ENCODE results near the gene PCDH1.

PCDH1 gene

DNA sequence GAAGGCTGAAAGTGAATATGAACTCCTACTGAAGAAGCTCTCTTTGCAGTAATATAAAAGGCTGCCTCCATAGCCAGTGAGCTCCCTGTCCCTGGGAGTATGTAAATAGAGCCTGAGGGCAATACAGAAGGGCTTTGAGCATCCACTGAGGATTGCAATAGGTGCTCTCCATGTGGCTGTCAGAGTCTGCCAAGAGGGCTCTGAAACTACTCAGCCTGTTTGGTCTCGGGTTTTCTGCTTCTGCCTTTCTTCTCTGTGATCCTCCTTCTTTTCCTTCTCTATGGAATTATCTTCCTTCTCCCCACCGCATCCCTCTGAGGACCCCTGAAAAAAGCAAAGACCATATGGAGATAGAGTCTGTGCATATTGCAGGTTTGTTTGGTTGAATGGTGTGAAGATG, 69.4 kb downstream of the PCDH1 start:
- DNase-seq (ENCODE audit: low read depth), result no peak

DNA sequence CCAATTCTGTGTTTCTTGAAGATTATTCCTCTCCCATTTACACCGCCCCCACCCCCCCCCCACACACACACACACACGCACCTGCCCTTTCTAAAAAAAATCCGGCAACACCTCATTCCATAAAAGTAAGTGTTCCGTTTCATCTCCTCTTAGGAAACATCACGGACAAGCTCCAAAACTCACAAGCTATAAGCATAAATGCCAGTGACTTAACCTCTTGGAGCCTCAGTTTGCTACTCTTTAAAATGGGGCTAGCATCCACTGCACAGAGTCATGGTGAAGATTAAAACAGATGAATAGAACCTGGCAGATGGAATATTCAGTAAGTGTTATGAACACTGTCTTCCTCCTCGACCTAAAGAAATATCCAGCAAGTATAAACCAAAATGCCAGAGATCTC, 70.5 kb downstream of the PCDH1 start:
- DNase-seq (ENCODE audit: low read depth), result no peak

DNA sequence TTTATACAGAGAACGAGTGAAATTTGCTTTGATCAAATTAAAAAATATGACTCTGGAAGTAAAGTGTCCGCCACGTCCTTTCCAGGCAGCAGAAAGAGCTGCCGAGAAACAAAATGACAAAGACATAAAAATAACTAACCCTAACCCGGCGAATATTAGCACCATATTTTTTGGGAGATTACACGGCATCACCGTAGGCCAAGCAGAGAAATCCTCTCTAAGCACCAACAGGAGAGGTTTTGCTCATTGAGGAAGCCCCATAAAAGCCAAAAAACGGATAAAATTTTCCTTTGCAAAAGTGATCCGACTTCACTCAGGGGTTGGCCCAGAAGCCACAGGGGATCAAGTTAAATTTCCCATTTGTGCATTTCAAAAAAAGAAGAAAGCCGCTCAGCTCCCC, 70.9 kb downstream of the PCDH1 start:
- DNase-seq (ENCODE audit: low read depth), result no peak

DNA sequence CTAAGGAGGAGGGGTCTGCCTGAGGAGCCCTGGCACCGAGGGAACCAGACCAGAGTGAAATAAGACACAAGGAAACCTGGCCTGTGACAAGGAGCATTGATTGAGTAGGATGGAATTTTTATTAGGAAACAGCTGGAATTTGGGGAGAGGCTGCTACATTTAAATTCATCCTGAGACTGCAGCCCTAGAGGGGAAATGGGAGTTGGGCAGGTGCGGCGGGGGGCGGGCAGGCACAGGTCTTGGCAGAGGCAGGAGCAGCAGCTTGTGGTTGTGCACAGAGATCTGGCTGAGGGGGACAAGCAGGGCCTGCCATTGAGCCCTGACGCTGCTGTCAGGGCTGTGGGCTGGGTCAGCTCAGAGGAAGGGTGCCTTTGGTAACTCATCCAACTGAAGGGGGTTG, 71.6 kb downstream of the PCDH1 start:
- DNase-seq (ENCODE audit: low read depth), result no peak

DNA sequence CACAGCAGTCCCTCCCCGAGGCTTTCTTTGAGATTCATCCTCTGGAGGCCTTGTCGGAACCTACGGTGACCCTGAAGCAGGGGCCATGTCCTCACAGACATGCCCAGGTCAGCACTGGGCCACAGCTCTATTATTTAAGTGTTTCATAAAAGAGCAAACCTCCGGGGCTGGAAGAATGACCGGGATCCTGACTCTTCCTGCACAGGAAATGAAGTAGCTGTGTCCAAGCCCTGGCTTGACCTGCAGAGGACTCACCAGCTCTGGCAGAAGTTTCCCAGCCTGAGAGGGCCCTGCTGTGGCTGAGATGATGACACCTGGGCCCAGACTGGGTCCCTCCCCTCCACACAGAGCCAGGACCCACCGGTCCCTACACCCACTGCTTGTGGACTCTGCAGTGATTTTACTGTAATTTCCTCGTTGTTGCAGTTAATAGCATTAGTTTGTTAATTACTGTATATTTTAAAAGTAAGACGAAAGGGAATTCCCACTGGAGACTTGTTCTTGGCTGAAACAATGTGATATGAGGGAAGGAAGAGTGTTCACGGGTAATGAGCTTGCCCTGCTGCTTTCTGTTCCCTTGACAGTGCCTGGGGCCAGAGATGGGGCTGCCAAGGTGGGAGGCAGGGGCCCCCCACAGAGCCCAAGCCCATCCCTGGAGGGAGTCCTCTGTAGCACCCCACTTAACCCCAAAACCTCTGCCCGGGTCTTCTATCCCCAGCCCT, 72.2 kb downstream of the PCDH1 start:
- no peak for DNase-seq (ENCODE audit: low read depth)

DNA sequence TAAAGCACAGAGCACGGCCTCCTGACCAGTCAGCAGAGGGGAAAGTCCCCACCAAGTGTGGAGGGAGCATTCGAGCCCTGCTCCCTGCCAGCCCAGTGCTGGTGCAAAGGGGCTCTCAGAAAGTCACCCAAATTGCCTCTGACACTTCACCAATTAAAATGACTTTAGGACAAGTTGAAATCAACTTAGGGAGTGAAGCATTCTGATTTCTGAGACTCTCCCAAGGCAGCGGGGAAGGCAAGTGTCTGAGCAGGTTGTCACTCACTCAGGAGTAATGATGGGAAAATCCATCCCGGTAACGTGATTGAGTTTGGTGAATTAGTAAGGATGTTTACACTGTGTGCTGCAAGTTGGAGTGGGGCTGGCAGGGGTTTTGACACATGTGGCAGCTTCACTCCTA, 73.7 kb downstream of the PCDH1 start:
- no peak for DNase-seq (ENCODE audit: low read depth)

Data from GM04504 (cell line).